Measurements from ENCODE around the gene CTSZ. TPM values are rescaled to one million over a fixed set of nuclear protein-coding genes. Genes with fewer than 3 reads are reported as not detected.

CTSZ gene
- total and polyA plus RNA-seq, 2 donors (not counting 1 experiment from before 2014, with no cell fraction given), result 285 to 319 TPM

DNA sequence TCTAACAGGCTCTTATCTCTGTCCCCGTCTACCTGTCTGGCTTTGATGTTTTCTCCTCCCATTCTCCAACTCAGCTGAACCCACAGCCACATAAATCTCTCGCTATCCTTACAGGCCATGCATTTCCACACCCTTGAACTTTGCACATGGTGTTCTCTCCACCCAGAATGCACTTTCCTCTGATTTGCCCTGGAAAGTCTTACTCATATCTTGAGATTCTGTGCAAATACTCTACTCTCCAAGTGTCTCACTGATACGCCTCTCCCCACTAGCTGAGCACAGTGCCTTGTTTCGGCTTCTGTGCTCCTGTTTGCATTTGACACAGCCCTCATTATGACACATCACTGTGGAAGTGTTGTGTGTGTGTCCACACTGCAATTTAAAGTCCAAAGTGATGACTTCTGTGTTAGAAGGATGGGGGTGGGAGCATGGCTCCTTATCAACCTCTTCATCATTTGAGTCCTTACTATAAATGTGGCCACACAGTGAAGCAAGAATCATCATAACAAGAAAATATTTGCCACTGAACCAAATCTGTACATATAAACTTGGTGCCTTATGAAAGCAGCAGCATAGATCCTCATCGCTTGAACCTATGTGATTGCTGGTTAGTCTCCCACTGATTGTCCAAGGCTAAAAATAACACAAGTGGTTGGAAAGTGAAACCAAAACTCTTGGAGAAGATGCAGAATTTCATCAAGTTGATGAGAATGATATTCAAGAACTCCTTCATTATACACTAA, 41.1 kb upstream of the CTSZ start:
- Mint-ChIP-seq H3K9me3 (ENCODE audit: insufficient read depth) (no peaks in the 10 kb centered on the region), H3K4me1 (peaks cover 20% of the 10 kb centered on the region), H3K4me3 (no peak overlapping the region), H3K27me3 (peaks cover 23% of the 10 kb centered on the region), H3K27ac (no peak overlapping the region)
- Histone ChIP-seq H3K27me3 (replicated peaks in 1 of 4; ENCODE audit: control extremely low read depth in 1 of 4, control insufficient read depth in 3 of 4, insufficient read depth in 4 of 4, low read length in 3 of 4) (peaks cover 0 to 11% (median 5%) of the 10 kb centered on the region in 4 experiments), H3K36me3 (replicated peaks in 1 of 2; ENCODE audit: control extremely low read depth in 1 of 2, control insufficient read depth in 1 of 2, extremely low read depth in 1 of 2, insufficient read depth in 2 of 2, low read length in 1 of 2) (no peaks in the 10 kb centered on the region), H3K4me3 (ENCODE audit: control extremely low read depth in 1 of 5, extremely low read depth in 1 of 5, insufficient read depth in 1 of 5, low read depth in 2 of 5, low read length in 4 of 5) (no peak overlapping the region), H3K9ac (ENCODE audit: low read length) (no peak overlapping the region), H3K79me2 (ENCODE audit: control insufficient read depth, insufficient read depth, low read length) (peaks cover 6% of the 10 kb centered on the region), H3K4me2 (replicated peaks; ENCODE audit: low read depth, low read length, poor library complexity, severe bottlenecking) (no peak overlapping the region), H4K20me1 (ENCODE audit: control insufficient read depth, insufficient read depth, low read length, poor library complexity, severe bottlenecking) (no peaks in the 10 kb centered on the region), H2AFZ (ENCODE audit: insufficient read depth, low read depth, low read length, poor library complexity, severe bottlenecking) (no peak overlapping the region), H3K9me3 (ENCODE audit: control extremely low read depth in 1 of 3, control insufficient read depth in 2 of 3, insufficient read depth in 1 of 3, low read length in 2 of 3) (no peaks in the 10 kb centered on the region), H3K27ac (ENCODE audit: low read length in 2 of 2) (no peak overlapping the region), H3K4me1 (ENCODE audit: control insufficient read depth in 2 of 2, insufficient read depth in 2 of 2, low read length in 2 of 2) (peaks cover 19 to 21% of the 10 kb centered on the region in 2 donors)
- ChIA-PET POLR2A (no interaction called here), CTCF (no interaction called here)
- 93% methylated on average over 2 of the region's 5 CpGs for WGBS (ENCODE audit: insufficient coverage)
- no peak for TF ChIP-seq EZH2 (IDR thresholded peaks at IDR 0.05; ENCODE audit: borderline replicate concordance, insufficient read depth, low read depth, low read length, poor library complexity, severe bottlenecking)
- TF ChIP-seq, protein P1, sequence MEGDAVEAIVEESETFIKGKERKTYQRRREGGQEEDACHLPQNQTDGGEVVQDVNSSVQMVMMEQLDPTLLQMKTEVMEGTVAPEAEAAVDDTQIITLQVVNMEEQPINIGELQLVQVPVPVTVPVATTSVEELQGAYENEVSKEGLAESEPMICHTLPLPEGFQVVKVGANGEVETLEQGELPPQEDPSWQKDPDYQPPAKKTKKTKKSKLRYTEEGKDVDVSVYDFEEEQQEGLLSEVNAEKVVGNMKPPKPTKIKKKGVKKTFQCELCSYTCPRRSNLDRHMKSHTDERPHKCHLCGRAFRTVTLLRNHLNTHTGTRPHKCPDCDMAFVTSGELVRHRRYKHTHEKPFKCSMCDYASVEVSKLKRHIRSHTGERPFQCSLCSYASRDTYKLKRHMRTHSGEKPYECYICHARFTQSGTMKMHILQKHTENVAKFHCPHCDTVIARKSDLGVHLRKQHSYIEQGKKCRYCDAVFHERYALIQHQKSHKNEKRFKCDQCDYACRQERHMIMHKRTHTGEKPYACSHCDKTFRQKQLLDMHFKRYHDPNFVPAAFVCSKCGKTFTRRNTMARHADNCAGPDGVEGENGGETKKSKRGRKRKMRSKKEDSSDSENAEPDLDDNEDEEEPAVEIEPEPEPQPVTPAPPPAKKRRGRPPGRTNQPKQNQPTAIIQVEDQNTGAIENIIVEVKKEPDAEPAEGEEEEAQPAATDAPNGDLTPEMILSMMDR (IDR thresholded peaks at IDR 0.05), result no peak
- DNase-seq, result no peak
- intact Hi-C loops (cut with micrococcal nuclease), result no loop called here
- no peak for ATAC-seq (ENCODE audit: low read depth)

DNA sequence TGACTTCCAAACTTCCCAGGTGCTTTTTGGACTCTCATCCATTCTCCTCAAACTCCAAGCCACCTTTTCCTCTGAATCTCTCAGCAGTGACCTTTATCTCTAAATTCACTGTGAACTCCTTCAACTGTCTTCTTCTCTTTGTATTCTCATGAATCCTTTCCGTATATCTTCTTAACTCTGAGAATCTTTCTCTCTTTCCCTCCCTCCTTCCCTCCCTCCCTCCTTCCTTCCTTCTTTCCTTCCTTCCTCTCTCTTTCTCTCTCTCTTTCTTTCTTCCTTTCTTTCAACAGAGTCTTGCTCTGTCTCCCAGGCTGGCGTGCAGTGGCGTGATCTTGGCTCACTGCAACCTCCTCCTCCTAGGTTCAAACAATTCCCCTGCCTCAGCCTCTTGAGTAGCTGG, 39.8 kb upstream of the CTSZ start:
- Histone ChIP-seq H3K4me3 (ENCODE audit: control extremely low read depth in 1 of 5, extremely low read depth in 1 of 5, insufficient read depth in 1 of 5, low read depth in 2 of 5, low read length in 4 of 5) (no peak overlapping the region), H3K4me1 (ENCODE audit: control insufficient read depth in 2 of 2, insufficient read depth in 2 of 2, low read length in 2 of 2) (peaks cover 26% of the 10 kb centered on the region in 2 donors), H2AFZ (ENCODE audit: insufficient read depth, low read depth, low read length, poor library complexity, severe bottlenecking) (no peak overlapping the region), H3K27ac (ENCODE audit: low read length in 2 of 2) (no peak overlapping the region), H3K9ac (ENCODE audit: low read length) (no peak overlapping the region), H4K20me1 (ENCODE audit: control insufficient read depth, insufficient read depth, low read length, poor library complexity, severe bottlenecking) (peaks cover 7% of the 10 kb centered on the region), H3K4me2 (replicated peaks; ENCODE audit: low read depth, low read length, poor library complexity, severe bottlenecking) (no peak overlapping the region), H3K36me3 (replicated peaks in 1 of 2; ENCODE audit: control extremely low read depth in 1 of 2, control insufficient read depth in 1 of 2, extremely low read depth in 1 of 2, insufficient read depth in 2 of 2, low read length in 1 of 2) (no peaks in the 10 kb centered on the region), H3K79me2 (ENCODE audit: control insufficient read depth, insufficient read depth, low read length) (peaks cover 17% of the 10 kb centered on the region), H3K9me3 (ENCODE audit: control extremely low read depth in 1 of 3, control insufficient read depth in 2 of 3, insufficient read depth in 1 of 3, low read length in 2 of 3) (no peaks in the 10 kb centered on the region), H3K27me3 (replicated peaks in 1 of 4; ENCODE audit: control extremely low read depth in 1 of 4, control insufficient read depth in 3 of 4, insufficient read depth in 4 of 4, low read length in 3 of 4) (peaks cover 0 to 10% (median 5%) of the 10 kb centered on the region in 4 experiments)
- peaks cover 25% of the 10 kb centered on the region for H3K4me1 Mint-ChIP-seq
- intact Hi-C loops (cut with micrococcal nuclease), result no loop called here
- H3K9me3 Mint-ChIP-seq (ENCODE audit: insufficient read depth), result no peaks in the 10 kb centered on the region
- no peak for DNase-seq
- H3K27me3 Mint-ChIP-seq, result peaks cover 19% of the 10 kb centered on the region
- WGBS (ENCODE audit: insufficient coverage), result 96% methylated on average over 3 of the region's 3 CpGs
- no peak for ATAC-seq (ENCODE audit: low read depth)
- ChIA-PET CTCF (no interaction called here), POLR2A (no interaction called here)
- TF ChIP-seq, protein P1 (IDR thresholded peaks at IDR 0.05), result no peak
- no peak for TF ChIP-seq EZH2 (IDR thresholded peaks at IDR 0.05; ENCODE audit: borderline replicate concordance, insufficient read depth, low read depth, low read length, poor library complexity, severe bottlenecking)
- H3K27ac Mint-ChIP-seq, result no peak overlapping the region
- no peak overlapping the region for H3K4me3 Mint-ChIP-seq
